Mononuclear cell (primary cell): ENCODE data around the gene SLC7A1. TPM values are rescaled to one million over a fixed set of nuclear protein-coding genes. Genes with fewer than 3 reads are reported as not detected.
"Not testable (repeated sequence)": the region's sequence is repeated elsewhere in the genome, so short reads cannot be mapped to it uniquely, and the experiment has no call there.

Source experiments
- H3K27me3 ChIP-seq: 2 replicates; pipeline ENCODE4 v1.6.0; 2011; ENCODE audit warnings: low read length, control low read depth; ENCODE audit not compliant: insufficient read depth
- H3K4me1 ChIP-seq: 2 replicates; pipeline ENCODE4 v1.5.1; 2011; ENCODE audit warnings: mild to moderate bottlenecking, low read length, control low read depth; ENCODE audit not compliant: insufficient read depth
- H3K4me3 ChIP-seq: 2 replicates; pipeline ENCODE4 v1.5.1; 2011; ENCODE audit warnings: mild to moderate bottlenecking, low read length, moderate library complexity
- H3K9me3 ChIP-seq: 2 replicates; pipeline ENCODE4 v1.5.1; 2011; ENCODE audit warnings: low read depth, mild to moderate bottlenecking, control low read depth, low read length
- total RNA-seq: library from RNA; depleted of rRNA; stranded (reverse); fragments of >200 nt; gene quantifications from one replicate; pipeline ENCODE4 v1.2.3, GENCODE V29; 2012

The SLC7A1 gene
- 4.9 TPM for total RNA-seq

GRCh38 chr13:29595380-29596063 is at the start of gene SLC7A1:
TSS of gene SLC7A1 (minus strand) at chr13:29595688. CDS start at chr13:29536188, 59,500 bp downstream.
- no peaks in the 10 kb centered on the region for H3K27me3 ChIP-seq
- peak within 1 kb of the TSS; percentile 76 for H3K4me3 ChIP-seq
- H3K4me1 ChIP-seq: peaks cover 17% of the 10 kb centered on the region
- no peaks in the 10 kb centered on the region for H3K9me3 ChIP-seq

- no peaks in the 10 kb centered on the region for H3K4me1 ChIP-seq
- no peaks in the 10 kb centered on the region for H3K9me3 ChIP-seq
- H3K27me3 ChIP-seq: no peaks in the 10 kb centered on the region
- H3K4me3 ChIP-seq: no peak overlapping the region
These were observed 45.2 kb upstream of the SLC7A1 start for GRCh38 chr13:29640665-29641064.

GRCh38 chr13:29636831-29637230 is 41.3 kb upstream of the SLC7A1 start:
- H3K4me1 ChIP-seq, H3K27me3 ChIP-seq, H3K4me3 ChIP-seq, H3K9me3 ChIP-seq: not testable (repeated sequence)

- Histone ChIP-seq H3K27me3 (peaks cover 5% of the 10 kb centered on the region), H3K4me3 (no peak overlapping the region), H3K9me3 (no peaks in the 10 kb centered on the region), H3K4me1 (no peaks in the 10 kb centered on the region)
These were observed 29.5 kb upstream of the SLC7A1 start for GRCh38 chr13:29624997-29625396.

GRCh38 chr13:29621841-29622240 is 26.4 kb upstream of the SLC7A1 start:
- H3K27me3 ChIP-seq: peaks cover 9% of the 10 kb centered on the region
- no peak overlapping the region for H3K4me3 ChIP-seq
- no peaks in the 10 kb centered on the region for H3K9me3 ChIP-seq
- H3K4me1 ChIP-seq: no peaks in the 10 kb centered on the region

- no peaks in the 10 kb centered on the region for H3K4me1 ChIP-seq
- H3K27me3 ChIP-seq: peaks cover 11% of the 10 kb centered on the region
- H3K4me3 ChIP-seq: no peak overlapping the region
- no peaks in the 10 kb centered on the region for H3K9me3 ChIP-seq
These were observed 25.7 kb upstream of the SLC7A1 start for GRCh38 chr13:29621051-29621800.

- H3K9me3 ChIP-seq: no peaks in the 10 kb centered on the region
- H3K4me1 ChIP-seq: no peaks in the 10 kb centered on the region
- H3K4me3 ChIP-seq: no peak overlapping the region
- H3K27me3 ChIP-seq: peaks cover 20% of the 10 kb centered on the region
These were observed 24.5 kb upstream of the SLC7A1 start for GRCh38 chr13:29619995-29620394.

- H3K9me3 ChIP-seq: no peaks in the 10 kb centered on the region
- no peaks in the 10 kb centered on the region for H3K4me1 ChIP-seq
- peaks cover 32% of the 10 kb centered on the region for H3K27me3 ChIP-seq
- H3K4me3 ChIP-seq: no peak overlapping the region
These were observed 17.6 kb upstream of the SLC7A1 start for GRCh38 chr13:29613101-29613500.

- H3K27me3 ChIP-seq: peaks cover 4% of the 10 kb centered on the region
- no peaks in the 10 kb centered on the region for H3K9me3 ChIP-seq
- no peak overlapping the region for H3K4me3 ChIP-seq
- no peaks in the 10 kb centered on the region for H3K4me1 ChIP-seq
These were observed 12.0 kb upstream of the SLC7A1 start for GRCh38 chr13:29607465-29607864.

GRCh38 chr13:29605860-29606526 is 10.5 kb upstream of the SLC7A1 start:
- H3K4me1 ChIP-seq: no peaks in the 10 kb centered on the region

GRCh38 chr13:29598321-29598720 is 2.8 kb upstream of the SLC7A1 start:
- Histone ChIP-seq H3K4me1 (peaks cover 12% of the 10 kb centered on the region), H3K4me3 (no peak overlapping the region)

More at GRCh38 chr13:29605860-29606526, 10.5 kb upstream of the SLC7A1 start:
- H3K9me3 ChIP-seq: no peaks in the 10 kb centered on the region
- no peak overlapping the region for H3K4me3 ChIP-seq
- H3K27me3 ChIP-seq: peaks cover 4% of the 10 kb centered on the region

GRCh38 chr13:29597706-29598105 is 2.2 kb upstream of the SLC7A1 start:
- Histone ChIP-seq H3K27me3 (no peaks in the 10 kb centered on the region), H3K4me1 (peaks cover 12% of the 10 kb centered on the region), H3K9me3 (no peaks in the 10 kb centered on the region), H3K4me3 (no peak overlapping the region)

More at GRCh38 chr13:29598321-29598720, 2.8 kb upstream of the SLC7A1 start:
- no peaks in the 10 kb centered on the region for H3K9me3 ChIP-seq
- H3K27me3 ChIP-seq: no peaks in the 10 kb centered on the region

GRCh38 chr13:29597246-29597645 is 1.8 kb upstream of the SLC7A1 start:
- H3K9me3 ChIP-seq: no peaks in the 10 kb centered on the region
- no peak overlapping the region for H3K4me3 ChIP-seq
- H3K27me3 ChIP-seq: no peaks in the 10 kb centered on the region
- H3K4me1 ChIP-seq: peaks cover 15% of the 10 kb centered on the region

GRCh38 chr13:29596064-29596418 is 553 bp upstream of the SLC7A1 start:
- Histone ChIP-seq H3K27me3 (no peaks in the 10 kb centered on the region), H3K9me3 (no peaks in the 10 kb centered on the region), H3K4me1 (peaks cover 17% of the 10 kb centered on the region), H3K4me3 (peak overlapping the region; percentile 30)

- Histone ChIP-seq H3K4me1 (peaks cover 17% of the 10 kb centered on the region), H3K27me3 (no peaks in the 10 kb centered on the region), H3K4me3 (peak overlapping the region; percentile 76), H3K9me3 (no peaks in the 10 kb centered on the region)
These were observed 643 bp downstream of the SLC7A1 start for GRCh38 chr13:29594710-29595379.
